ENCODE results near the gene TMEM37.
"Not testable (repeated sequence)": the region's sequence is repeated elsewhere in the genome, so short reads cannot be mapped to it uniquely, and the experiment has no call there.

The TMEM37 gene, protein sequence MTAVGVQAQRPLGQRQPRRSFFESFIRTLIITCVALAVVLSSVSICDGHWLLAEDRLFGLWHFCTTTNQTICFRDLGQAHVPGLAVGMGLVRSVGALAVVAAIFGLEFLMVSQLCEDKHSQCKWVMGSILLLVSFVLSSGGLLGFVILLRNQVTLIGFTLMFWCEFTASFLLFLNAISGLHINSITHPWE

DNA sequence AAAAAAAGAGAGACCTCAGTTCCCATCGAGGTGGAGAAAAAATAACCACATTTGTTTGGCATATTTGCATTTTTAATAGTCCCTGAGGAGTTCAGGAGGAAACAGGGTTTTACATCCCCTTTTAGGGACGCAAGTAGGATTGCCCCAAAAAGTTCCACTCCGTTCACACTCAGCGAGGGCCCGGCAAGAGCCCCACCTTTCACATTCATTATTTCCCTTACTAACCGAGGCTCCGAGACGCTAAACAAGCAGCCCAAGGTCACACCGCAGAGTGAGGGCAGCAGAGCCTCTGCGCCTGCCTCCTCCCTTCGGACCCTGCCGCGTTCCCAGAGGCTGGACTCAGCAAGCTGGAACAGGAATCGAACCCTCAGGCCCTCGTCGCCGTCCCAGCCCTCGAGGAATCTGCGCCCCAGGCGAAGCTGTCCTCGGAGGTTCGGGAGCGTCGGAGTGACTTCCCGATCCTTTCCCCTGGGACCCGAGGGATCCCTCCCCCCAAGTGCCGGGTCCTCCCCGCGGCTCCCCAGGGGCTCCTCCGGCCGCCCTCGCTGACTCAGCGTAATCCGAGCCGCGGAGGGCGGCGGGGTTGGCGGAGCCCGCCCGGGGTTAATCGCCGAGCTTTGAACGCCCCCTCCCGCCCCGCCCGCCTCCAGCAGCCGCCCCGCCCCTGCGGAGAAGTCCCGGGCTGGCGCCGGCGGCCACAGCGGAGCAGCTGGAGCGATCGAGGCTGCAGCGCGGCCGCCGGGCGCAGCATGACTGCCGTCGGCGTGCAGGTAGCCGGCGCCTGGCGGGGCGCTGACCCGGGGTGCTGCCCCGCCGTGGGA lies at the start of gene TMEM37:
Gene TMEM37, plus strand, starts transcription at position 700 of the 821 bp plus-strand sequence. Its CDS starts 50 bp downstream, at position 750.
- peak in 1 of 4 experiments; percentile 2 for DNase-seq (ENCODE audit: low read depth in 4 of 4, low spot score in 1 of 4)

DNA sequence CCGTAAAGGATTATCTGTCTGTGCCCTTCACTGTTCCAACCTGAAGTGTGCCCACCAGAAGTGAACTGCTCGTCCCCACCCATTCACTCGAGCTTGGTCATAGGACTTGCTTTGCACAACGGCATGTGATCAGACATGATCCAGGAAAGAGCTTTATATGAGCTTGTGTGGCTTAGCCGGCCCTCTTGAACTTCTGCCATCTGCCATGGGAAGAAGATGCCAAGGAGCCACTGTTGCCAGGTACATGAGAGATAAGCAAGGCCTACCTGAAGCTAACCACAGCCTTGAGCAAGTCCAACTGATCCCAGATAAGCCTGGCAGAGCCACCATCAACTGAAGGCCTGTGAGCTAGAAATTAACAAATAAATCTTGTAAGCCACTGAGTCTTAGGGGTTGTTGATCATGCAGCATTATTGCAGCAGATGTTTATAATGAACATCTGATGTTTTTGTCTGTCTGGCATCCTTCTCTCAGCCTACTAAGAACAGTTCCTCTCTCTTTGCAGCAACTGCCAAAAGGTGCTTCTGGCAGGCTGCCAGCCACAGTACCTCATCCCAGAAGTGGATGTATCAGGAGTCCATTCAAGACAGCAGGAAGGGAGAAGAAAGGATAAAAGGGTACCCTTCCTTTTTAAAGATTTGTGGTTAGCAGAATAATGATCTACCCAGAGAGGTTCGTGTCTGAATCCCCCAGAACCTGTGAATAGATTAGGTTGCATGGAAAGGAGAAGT lies 48.1 kb upstream of the TMEM37 start:
- DNase-seq (ENCODE audit: low read depth in 4 of 4, low spot score in 1 of 4): no peak

DNA sequence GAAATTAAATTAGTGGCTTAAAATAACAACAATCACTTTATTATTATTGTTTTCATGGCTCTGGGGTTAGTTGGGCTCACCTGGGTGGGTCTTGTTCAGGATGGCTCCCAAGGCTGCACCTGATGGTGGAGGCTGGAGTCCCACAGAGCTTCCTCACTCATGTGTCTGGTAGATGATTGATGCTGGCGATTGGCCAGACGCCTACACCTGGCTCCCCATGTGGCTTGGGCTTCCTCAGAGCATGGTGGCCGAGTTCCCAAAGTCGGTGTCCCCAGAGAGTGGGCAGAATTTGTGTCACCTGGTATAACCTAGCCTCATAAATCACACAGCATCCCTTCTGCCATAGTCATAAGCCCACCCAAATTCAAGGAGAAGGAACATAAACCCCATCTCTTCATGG lies 46.7 kb upstream of the TMEM37 start:
- DNase-seq (ENCODE audit: low read depth in 4 of 4, low spot score in 1 of 4): no peak

DNA sequence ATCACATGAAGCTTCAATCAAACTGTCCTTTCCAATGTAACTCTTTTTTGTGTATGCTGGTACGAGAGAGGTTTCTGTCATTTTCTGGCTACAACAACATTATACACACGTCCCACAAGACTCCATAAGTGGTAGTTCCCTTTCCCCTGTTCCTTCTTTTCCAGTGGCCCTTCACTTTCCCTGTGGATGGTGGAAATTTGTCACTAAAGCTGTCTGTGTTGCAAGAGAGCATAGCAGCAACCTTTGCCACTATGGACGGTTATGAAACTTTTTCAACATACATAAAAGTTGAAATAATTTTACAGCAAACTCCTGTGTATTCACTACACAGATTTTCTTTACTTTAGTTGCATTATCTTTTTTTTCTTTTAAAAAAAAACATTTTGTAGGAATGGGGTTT lies 46.2 kb upstream of the TMEM37 start:
- no peak for DNase-seq (ENCODE audit: low read depth in 4 of 4, low spot score in 1 of 4)

DNA sequence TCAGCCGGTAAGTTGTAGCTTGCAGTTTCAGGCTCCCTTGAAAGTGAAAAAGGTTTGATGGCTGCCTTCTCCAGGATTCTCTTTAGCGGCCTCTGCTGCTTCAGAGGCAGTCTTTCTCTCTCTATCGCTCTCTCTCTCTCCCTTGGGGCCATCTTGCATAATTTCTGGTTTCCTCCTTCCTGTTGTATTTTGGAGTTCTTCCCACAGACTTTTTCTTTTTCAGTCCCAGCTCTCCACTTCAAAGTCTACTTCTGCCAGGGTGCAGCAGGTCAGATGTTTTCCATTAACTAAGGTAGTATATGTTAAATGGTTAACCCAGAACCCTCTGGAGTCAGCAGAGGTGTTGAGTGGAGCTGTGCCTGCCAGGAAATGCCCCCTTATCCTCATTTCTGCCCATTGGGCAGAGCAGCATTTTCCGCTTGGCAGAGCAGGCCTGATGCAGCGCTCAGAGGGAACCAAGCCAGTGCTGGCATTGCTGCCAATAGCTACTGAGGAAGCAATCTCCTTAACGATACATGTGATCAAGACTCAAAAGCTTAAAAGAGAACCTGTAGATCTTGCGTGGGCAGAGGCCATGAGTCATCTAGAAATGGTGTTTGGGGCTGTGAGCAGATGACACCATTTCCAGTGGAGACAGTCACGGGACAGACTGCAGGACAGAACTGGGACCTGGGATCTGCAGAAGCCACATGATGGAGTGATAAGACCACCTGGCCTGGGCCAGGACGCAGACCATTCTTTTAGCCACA lies 44.1 kb upstream of the TMEM37 start:
- DNase-seq (ENCODE audit: low read depth in 4 of 4, low spot score in 1 of 4): no peak

DNA sequence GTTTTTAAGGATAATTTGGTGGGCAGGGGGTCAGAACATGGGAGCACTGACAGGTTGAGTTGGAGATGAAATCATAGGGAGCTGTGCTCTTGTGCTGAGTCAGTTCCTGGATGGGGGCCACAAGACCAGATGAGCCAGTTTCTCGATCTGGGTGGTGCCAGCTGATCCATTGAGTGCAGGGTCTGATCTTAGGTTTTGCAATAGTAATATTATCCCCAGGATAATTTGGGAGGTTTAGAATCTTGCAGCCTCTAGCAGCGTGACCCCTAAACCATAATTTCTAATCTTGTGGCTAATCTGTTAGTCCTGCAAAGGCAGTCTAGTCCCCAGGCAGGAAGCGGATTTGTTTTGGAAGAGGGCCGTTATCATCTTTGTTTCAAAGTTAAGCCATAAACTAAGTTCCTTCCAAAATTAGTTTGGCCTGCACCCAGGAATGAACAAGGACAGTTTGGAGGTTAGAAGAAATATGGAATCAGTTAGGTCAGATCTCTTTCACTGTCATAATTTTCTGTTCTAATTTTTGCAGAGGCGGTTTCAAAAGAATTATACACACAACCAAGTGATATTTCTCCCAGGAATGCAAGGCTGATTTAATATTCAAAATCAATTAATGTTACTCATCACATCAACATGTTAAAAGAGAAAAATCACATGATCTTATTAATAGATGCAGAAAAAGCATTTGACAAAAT lies 41.9 kb upstream of the TMEM37 start:
- DNase-seq (ENCODE audit: low read depth in 4 of 4, low spot score in 1 of 4): no peak

DNA sequence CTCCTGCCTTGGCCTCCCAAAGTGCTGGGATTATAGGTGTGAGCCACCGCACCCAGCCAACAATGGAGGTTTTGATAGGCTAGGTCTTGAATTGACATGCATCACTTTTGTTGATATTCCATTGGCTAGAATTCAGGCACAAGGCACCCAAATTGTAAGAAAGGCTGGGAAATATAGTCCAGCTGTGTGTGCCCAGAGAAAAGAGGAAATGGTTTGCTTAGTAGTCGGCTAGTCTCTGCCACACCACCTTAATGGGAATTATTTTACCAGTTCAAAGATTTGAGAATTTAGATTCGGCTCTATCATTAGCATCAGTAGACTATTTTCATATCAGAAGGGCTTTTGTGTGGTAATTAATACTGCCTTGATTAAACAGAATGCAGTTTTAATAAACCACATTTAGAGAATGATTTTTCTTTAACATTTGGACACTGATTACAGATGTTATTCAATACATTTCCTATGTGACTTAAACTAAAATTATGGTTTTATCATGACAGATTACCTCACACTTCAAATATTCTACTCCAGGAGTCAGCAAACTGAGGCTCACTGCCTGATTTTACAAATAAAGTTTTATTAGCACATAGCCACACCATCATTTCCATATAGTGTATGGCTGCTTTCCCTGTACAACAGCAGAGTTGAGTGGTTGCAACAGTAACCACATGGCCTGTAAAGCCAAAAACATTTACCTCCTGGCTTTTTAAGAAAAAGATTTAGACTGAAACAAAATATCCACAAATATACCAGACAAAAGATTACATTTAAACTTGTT lies 37.5 kb upstream of the TMEM37 start:
- no peak for DNase-seq (ENCODE audit: low read depth in 4 of 4, low spot score in 1 of 4)

DNA sequence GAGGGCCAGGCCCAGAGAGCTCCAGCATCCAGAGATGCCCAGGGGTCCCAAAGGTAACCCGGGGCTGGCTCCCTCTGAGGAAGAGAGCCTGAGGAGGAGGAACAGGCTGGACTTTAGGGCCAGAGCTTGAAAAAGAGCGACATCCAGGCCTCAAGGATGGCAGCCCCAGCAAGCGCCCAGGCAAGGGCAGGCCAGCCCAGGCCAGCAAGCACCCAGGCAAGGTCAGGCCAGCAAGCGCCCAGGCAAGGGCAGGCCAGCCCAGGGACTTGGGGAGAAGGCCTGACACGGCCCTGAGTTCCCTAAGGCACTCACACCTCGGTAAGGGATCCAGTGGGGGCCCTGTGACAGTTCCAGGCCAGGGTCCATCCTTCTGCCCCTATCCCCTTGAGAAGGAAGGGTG lies 34.5 kb upstream of the TMEM37 start:
- no peak for DNase-seq (ENCODE audit: low read depth in 4 of 4, low spot score in 1 of 4)

DNA sequence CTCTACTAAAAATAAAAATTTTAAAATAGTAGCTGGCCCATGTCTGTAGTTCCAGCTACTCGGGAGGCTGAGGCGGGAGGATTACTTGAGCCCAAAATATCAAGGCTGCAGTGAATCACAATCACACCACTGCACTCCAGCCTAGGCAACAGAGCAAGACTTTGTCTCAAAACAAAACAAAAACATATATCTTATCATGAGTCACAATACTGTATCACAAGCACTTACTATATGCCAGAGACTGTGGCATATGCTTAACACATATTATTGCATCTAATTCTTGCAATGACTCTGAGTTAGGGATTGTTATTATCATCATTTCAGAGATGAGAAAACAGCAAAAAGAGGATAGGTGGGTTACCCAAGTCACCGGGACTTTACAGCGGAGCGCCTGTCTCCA lies 29.5 kb upstream of the TMEM37 start:
- DNase-seq (ENCODE audit: low read depth in 4 of 4, low spot score in 1 of 4): no peak

DNA sequence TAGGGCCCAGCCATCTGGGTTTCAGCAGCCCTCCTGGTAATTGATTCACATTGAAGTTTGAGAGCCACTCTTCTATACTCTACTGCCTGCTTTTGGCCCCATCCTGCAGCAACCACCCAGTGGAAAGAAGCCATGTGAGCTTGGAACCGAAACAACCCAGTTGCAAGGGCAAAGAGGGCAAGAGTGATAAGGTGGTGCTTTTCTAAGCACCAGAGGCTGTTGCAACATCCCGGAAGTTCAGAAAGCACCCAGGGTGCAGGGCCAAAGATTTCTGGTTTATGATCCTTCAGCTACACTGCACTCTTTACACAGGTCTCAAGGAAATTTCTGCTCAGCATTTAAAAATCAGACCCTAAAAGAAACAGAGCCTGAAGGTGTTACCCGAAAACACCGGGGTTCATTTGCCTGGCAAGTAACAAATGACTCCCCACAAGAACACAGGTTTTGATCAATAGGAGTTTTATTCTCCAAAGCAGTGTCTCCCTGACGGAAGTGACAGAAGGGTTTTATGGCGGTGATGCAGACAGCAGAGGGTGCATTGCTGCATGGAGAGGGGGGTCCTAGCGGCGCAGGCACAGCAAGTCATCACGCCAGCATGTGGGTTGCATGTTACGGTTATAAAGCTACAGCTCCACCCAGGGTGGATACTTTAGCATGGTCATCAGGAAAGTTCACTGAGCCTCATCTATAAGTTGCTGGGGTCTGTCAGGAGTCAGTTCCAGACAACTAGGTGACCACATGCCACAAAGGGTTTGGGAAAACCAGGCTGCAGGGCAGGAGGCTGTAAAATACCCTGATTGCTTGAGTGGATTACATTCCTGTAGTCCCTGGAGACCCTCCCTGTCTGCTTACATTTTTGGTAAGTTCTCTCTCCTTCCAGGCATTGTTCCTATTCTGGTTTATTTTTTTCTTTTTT lies 28.8 kb upstream of the TMEM37 start:
- no peak for DNase-seq (ENCODE audit: low read depth in 4 of 4, low spot score in 1 of 4)

DNA sequence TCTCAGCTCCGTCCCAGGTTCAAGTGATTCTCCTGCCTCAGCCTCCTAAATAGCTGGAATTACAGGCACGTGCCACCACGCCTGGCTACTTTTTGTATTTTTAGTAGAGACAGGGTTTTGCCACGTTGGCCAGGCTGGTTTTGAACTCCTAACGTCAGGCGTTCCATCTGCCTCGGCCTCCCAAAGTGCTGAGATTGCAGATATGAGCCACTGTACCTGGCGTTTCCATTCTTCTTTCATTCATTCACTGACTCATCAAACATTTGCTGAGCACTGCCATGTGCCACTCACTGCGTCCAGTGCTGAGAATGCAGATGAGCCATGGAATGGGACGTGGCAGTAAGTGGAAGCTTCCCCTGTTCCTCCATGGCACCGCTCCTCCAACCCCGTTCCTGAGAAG lies 28.0 kb upstream of the TMEM37 start:
- DNase-seq (ENCODE audit: low read depth in 4 of 4, low spot score in 1 of 4): not testable (repeated sequence)

DNA sequence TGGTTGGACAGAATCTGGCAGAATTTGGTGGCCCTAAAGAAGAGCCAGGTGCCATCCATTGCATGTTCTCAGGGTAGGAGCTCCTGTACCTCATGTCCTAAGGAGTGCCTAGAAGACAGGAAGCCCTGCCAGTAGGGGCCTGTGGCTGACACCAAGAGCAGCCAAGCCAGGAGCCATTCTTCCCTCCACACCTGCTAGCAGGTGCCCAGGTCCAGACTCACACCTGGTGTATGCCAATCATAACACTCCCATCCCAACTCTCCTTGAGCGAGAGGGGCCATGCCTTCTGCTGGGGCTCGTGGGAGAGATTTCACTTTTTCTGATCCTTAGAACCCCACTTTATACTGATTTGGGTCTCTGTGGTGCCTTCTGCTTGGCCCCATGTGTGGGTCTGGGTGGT lies 26.5 kb upstream of the TMEM37 start:
- no peak for DNase-seq (ENCODE audit: low read depth in 4 of 4, low spot score in 1 of 4)

DNA sequence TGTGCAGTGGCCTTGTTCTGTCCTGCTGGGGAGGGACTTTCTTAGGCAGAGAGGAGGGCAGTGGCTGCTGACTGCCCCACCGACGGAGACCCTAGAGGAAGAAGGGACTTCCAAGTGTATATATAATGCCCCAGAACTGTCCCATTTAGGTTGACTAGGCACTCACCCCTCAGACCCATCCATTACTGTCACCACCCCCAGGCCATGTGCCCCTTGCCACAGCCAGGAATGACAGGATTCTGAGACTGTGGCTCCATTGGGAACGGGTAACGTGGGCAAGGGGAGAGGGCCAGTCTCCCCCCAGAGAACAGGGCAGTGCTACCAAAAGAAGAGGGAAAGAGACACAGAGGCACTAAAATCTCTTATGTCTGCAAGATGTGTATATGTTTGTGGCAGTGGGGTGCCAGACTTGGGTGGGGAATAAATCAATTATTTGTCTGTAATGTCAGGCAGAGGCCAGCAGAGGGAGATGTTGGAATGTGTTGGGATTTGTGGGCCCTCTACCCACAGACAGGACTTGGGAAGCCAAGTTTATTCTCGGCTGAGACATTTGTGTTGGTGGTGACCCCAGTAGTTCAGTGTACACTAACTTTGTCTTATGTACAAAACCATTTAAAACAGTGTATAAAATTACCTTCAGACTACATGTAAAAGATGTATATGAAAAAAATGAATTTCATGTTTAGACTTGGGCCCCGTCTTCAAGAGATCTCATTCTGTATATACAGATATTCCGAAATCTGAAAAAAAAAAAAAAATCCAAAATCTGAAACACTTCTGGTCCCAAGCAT lies 24.0 kb upstream of the TMEM37 start:
- peak in 1 of 4 experiments; percentile 8 for DNase-seq (ENCODE audit: low read depth in 4 of 4, low spot score in 1 of 4)

DNA sequence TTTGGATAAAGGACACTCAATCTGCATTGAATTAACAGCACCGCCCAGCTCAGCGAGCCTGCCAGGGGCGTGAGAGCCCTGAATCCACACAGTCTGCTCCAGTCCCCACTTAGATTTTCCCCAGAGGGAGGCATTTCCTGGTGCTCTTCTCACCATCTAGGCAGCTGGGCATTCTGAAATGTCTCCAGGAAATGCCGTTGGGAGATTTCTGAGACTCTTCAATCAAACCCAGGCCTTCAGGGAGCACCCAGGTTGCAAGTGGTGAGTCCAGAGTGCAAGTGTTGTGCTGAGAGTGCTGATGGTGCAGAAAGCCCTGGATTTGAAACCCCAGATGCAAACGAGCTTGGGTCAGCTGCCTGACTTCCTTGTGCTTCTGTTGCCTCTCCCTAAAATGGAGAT lies 23.4 kb upstream of the TMEM37 start:
- DNase-seq (ENCODE audit: low read depth in 4 of 4, low spot score in 1 of 4): no peak

DNA sequence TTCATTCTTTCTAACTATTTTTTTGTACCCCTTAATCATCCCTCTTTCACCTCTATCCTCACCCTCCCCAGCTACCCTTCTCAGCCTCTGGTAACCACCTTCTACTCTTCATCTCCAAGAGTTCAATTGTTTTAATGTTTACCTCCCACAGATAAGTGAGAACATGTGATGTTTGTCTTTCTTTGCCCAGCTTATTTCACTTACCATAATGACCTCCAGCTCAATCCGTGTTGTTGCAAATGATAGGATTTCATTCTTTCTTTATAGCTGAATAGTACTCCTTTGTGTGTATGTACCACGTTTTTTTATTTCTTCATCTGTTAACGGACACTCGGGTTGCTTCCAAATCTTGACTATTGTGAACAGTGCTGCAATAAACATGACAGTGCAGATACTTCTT lies 22.1 kb upstream of the TMEM37 start:
- no peak for DNase-seq (ENCODE audit: low read depth in 4 of 4, low spot score in 1 of 4)

DNA sequence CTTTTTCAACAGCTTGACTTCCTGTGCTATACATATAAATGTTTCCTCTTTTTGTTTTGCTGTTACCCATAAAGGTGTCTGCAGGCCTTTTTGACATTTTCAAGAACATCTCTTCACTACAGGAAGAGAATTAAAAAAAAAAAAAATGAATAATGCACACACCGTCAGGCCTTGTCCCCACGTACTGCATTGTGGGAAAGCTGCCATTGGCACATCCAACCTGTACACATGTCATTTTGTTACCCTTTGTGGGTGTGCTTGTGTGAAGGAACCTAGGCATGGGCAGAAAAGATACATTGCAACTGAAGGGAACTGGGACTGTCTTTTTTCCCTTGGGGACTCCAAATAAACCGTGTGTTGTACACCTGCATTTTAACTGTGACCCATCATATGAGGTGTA lies 16.8 kb upstream of the TMEM37 start:
- DNase-seq (ENCODE audit: low read depth in 4 of 4, low spot score in 1 of 4): no peak

DNA sequence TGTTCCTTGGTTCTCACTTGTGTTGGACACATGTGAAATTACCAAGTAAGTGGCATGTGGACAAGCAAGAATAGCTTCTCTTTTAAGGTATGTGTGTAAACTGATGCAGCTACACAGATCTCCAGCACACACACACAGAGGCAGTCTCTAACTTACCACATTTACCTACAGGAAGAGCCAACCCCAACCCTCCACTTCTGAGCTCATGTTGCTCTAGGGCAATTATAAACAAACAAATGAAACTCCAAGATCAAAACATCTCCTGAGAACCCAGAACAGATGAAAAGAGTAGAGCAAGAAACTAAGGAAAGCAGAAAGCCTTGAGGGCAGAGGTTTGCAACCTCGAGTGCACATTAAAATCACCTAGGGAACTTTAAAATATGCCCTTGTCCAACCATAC lies 16.0 kb upstream of the TMEM37 start:
- DNase-seq (ENCODE audit: low read depth in 4 of 4, low spot score in 1 of 4): no peak

DNA sequence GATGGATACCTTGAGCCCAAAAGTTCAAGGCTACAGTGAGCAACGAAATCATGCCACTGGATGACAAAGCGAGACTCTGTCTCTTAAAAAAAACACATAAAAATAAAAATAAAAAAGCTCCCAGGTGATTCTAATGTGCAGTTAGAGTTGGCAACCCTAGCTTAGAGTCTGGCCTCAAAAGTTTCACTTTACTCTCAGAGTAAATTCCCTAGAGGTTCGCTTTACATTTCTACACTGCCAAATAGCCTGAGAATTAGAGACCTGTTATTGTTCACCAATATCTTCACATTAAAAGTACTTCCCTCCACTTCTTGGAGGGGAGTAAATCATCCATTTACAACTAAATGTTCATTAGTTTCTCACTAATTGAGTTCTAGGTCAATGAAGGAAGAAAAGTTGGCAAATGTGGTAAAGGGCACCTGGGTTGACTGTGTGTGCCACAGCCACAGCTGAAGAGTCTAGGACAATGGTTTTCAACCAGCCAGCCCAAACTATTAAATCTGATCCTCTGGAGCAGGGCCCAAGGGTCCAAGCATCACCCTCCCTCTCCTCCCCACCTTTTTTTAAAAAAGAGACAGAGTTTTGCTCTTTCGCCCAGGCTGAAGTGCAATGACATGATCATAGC lies 15.2 kb upstream of the TMEM37 start:
- no peak for DNase-seq (ENCODE audit: low read depth in 4 of 4, low spot score in 1 of 4)
